NCI-H82 (cell line): ENCODE measurements around the gene NPAS2.
A peak's percentile ranks its signal among the peaks of the same experiment; 100 is the strongest.

Source experiments
- DNase-seq: peaks from one replicate; lab custom pipeline; 2025; lab: John Stamatoyannopoulos, UW

NPAS2 gene

DNA sequence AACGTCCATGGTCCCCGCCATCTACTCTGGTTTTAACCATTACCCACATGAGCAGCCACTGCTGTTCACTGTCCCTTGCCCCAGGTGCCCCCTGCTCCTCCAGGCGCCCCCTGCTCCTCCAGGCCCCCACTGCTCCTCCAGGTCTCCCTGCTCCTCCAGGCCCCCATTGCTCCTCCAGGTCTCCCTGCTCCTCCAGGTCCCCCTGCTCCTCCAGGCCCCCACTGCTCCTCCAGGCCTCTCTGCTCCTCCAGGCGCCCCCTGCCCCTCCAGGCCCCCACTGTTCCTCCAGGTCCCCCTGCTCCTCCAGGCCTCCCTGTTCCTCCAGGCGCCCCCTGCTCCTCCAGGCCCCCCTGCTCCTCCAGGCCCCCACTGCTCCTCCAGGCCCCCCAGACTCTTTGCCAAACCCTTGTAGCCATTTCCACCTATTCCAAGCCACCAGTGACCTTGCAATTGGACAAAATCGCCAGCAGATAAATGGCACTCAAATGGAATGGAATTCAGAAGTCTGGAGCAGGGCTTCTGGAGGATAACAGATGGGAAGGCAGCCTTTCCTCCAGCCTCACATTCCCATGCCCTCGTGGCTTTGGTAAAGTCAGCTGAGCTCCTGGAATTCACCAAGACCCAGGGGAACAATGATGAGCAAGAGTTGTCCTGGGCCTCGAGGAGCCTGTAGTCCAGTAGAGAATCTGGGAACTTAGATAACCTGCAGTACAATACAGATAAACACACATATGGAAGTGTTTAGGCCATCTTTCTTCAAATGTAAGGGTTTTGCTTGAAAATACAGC is 168.9 kb downstream of the NPAS2 start:
- no peak for DNase-seq

DNA sequence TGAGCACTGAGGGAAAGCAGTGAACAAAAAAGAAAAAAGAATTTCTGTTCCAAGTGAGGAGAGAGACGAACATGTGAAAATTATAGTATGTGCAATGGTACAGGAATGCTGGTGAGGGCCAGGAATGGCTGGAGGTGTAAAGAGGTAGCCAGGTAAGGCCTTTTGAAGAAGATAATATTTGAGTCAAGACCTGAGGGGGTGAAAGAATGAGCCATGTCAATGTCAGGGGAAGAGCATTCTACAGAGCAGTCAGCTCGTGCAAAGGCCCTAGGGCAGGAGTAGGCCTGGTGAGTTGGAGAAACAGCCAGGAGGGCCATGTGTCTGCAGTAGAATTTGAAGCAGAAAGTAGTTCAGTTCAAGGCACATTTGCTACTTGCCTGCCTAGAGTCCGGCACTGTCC is 169.7 kb downstream of the NPAS2 start:
- no peak for DNase-seq

DNA sequence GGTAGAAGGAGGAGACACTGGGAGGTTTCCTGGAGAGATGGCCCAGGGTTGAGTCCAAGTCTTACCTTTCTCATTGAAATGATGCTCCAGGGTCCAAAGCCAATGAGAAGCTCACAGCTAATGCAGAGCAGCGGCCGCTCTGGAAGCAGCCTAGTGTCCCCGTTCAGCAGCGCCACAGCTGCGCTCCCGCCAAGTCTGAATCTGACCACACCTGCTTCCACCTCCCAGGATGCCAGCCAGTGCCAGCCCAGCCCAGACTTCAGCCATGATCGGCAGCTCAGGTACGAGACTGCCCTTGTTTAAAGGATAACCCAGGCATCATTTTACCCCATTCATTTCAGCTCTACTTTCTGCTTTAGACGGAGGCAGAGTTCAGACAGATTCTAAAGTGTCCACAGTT is 170.2 kb downstream of the NPAS2 start:
- DNase-seq = no peak

DNA sequence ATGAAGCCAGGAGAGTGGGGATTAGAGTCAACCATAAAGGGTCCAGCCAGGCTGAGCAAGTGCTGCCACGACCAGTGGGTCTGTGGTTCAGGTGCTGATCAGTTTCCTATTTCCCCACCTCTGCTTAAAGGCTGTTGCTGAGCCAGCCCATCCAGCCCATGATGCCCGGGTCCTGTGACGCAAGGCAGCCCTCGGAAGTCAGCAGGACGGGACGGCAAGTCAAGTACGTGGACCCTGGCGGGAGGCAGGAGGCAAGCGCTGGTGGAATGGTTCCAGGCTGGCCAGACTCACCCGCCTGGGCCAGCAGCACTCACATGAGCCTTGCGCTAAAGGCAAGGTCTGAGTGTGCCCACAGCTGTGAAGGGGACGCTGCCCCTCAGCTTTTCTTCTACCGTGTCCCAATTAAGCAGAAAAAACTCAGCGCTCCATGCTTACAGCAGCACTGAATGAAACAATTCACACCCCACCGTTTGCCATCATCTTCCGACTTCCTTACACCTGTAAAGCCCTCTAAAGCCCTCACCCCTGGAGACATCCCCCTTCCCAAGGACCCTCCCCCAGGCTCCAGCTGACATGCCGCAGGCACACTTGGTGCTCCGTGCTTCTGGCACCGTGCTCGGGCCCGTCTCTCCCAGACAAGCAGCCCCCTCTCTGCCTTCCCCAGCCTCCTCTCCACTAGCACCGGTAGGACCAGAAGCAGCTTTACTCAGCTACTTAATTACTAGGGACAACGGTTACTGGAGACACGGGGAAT is 170.9 kb downstream of the NPAS2 start:
- DNase-seq = no peak

DNA sequence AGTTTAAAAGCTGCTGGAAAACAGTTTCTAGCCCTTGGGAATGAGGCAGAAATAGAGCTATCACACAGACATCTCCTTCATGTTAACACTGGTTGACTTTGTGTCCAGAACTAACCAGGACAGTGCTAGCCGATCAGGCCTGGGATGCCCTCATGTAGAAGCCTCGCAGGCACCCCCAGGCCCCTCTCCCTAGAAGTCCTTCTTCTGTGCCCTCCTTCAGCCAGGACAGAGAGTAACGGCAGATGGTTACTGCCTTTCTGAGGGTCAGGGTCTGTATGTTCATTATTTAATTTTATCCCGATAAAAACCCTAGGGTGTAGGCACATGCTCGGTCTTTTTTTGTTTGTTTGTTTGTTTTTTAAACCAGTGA is 171.4 kb downstream of the NPAS2 start:
- no peak for DNase-seq

DNA sequence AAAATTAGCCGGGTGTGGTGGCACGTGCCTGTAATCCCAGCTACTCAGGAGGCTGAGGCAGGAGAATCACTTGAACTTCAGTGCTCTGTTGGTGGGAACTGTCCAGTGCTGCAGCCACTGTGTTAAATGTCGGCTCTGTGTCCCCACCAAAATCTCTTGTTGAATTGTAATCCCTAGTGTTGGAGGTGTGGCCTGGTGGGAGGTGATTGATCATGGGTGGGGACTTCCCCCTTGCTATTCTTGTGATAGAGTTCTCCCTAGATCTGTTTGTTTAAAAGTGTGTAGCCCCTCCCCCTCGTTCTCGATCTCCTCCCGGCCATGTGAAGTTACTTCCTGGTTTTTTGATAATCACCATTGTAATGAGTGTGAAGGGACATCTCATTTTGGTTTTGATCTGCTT is 172.3 kb downstream of the NPAS2 start:
- no peak for DNase-seq

DNA sequence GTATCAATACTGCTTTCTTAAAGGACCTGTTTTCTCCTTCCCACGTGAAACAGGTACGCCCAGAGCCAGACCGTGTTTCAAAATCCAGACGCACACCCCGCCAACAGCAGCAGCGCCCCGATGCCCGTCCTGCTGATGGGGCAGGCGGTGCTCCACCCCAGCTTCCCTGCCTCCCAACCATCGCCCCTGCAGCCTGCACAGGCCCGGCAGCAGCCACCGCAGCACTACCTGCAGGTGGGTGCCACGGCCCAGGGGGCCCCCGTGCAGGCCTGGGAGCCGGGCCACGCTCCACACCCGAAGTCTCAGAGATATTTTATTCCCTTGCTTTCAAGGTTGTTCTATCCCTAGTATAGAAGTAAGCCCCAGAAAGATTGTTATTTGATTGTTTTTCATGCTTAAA is 173.4 kb downstream of the NPAS2 start:
- DNase-seq = no peak

DNA sequence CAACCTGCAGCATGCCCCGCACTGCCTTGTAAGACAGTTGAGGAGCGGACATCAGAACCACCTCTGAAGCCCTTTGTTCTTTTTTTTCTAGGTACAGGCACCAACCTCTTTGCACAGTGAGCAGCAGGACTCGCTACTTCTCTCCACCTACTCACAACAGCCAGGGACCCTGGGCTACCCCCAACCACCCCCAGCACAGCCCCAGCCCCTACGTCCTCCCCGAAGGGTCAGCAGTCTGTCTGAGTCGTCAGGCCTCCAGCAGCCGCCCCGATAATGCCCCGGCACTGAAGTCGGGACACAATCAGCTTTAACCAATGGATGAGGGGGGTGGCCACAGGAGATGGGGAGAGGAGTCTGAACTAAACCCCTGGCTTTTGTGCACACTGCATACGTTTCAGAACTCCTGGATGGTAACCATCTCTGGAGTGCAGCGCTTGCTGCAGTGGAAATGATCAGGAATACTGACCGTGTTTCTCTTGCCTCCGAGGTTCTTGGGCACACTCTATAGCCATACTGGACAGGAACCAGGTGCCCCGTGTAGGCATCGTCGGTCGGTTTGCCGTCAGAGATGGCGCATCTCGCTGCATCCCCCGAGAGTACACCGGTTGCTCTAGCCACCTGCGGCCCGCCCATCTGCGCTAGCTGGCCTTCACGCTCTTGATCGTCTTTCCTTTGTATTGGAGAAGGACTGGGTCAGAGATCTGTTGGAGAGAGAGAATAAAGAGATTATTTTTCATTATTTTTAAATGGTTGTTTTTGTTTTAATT is 175.6 kb downstream of the NPAS2 start:
- no peak for DNase-seq

DNA sequence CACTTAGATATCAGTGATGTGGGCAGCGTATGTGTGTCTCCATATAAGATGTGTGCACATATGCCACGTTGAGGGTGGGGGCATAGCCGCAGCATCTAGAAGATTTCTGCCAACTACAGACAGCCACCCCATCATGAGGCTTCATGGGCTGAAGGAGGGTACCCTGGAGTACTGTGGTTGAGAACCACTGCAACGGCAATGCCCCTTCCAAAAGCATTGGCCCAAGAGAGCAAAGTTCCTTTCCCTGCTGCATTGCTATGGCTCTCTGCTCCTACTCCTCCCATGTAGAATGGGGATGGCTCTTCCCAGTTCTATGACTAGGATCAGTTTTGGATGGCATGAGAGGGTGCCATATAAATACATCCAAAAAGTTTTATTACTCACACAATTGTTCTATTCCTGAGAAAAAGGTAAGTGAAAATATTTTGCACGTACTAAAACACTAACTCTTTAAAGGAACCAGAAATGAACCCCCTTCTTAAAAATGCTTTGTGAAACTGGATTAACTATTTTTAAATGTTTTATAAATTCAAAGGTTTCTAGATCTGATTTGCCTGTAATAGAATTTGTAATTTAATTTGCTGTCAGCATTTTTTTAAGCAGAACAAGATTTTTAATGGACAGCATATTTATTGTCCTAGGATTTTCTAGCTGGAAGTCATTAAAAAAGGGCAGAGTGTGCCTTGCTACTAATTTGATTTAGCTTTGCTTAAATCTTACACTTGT is 177.7 kb downstream of the NPAS2 start:
- no peak for DNase-seq

DNA sequence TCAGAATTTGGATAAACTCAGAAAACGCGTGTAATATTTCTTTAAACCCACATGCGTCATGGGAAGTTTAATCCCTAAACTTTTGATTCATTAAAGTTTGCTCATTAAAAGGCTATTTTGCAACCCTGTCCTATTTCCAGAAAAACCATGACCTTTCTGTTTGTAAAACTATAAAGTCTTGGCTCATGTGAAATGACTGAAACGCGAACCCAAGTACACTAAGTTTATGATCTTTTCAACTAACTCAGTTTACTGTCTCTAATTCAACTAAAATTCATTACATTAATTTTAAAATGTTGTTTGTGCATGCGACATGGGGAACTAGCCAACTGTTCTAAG is 178.3 kb downstream of the NPAS2 start:
- no peak for DNase-seq

DNA sequence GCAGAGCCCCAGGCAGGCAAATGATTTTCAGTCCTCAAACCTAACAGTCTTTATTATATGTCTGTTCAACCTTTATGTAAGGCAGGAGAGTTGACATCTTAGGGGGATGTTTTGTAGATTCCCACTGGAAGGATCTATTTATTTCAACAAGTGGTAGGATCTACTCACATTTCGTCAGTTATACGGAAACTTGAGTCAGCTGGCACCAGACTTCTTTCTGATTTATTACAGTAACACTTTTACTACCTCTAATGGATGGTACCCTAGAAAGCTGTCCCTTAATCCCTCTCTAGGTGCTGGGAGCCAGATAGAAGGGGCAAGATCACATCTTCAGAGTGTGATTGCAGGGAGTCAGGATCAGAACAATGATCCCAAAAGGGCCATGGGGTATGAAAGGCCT is 180.1 kb downstream of the NPAS2 start:
- DNase-seq = no peak

DNA sequence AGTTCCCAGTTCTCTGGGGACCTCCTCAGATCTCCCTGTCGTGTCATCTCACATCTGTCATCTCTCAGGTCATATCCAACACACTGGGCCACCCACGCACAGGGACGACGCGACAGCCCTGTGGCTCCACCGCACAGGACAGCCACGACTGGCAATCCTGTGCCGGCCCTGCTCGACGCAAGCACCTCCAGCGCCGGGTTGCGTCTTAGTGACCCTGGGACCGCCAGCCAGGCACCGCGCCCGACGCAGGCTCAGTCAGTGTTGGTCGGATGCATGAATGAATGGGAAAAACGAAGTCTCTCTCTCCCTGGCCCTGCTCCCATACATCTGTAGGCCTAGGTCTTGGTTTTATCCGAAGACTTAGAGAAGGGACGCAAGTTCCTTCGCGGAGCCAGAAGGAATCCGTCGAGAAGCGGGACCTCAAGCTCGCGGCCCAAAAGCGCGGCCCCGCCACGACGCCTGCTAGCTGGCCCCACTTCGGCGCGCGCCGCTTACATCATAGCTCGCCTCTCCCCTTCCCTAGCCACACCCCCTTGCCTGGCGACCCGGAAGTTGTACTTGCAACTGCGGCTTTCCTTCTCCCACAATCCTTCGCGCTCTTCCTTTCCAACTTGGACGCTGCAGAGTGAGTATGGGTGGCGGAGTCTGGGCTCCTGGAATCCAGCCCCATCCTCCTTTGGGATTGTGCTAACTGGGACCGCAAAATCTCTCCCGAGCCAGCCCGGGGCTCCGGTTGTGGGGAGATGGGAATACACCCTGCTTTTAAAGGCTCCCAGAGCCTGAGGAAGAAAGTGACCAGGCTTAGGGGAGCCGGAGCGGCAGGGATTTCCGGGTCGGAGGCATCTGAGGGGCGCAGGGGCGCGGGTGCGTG is 182.0 kb downstream of the NPAS2 start, which contains the start of gene RPL31:
TSS of gene RPL31 (plus strand) at position 599 of the 871 bp plus-strand sequence. CDS start 413 bp downstream, outside the sequence.
- DNase-seq = peak; percentile 96

DNA sequence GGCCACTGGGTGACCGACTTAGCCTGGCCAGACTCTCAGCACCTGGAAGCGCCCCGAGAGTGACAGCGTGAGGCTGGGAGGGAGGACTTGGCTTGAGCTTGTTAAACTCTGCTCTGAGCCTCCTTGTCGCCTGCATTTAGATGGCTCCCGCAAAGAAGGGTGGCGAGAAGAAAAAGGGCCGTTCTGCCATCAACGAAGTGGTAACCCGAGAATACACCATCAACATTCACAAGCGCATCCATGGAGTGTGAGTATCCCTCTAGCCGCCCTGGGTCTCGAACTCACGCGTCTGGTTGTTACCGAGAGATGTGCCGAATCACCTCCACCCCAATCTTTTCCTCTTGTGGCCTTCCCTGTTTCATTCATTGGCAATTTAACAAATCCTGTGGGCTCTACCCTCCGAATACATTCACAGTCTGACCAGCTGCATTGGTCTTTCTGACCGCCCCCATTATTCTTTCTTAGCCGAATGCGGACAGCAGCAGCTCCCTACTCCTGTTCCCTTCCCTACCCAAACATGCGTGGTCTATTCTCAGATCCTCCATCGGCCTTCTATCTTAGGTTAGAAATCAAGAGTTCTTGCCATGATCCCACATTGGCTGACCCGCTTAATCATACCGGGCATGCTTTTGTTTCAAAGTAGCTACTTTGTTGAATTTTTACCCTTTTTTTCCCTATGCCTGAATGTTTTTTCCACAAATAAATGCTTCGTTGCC is 182.8 kb downstream of the NPAS2 start:
- DNase-seq = peak; percentile 52

DNA sequence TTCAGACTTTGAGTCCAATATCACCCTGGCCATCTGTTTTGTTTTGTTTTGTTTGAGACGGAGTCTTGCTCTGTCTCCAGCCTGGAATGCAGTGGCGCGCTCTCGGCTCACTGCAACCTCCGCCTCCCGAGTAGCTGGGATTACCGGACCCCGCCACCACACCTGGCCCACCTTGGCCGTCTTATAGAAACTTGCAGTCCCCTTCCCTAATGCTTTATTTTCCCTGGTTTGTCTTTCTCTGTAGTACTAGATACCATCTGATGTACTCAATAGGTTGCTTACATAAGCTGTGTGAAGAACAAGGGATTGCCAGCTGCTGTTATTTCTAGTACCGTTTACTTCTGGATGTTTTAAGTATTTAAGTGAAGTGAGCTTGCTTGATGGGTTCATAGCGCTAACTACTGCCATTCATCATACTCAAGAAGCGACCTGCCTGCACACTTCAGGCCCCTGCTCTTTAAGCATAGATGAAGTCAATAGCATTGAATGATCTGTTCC is 183.4 kb downstream of the NPAS2 start:
- DNase-seq = peak; percentile 34

DNA sequence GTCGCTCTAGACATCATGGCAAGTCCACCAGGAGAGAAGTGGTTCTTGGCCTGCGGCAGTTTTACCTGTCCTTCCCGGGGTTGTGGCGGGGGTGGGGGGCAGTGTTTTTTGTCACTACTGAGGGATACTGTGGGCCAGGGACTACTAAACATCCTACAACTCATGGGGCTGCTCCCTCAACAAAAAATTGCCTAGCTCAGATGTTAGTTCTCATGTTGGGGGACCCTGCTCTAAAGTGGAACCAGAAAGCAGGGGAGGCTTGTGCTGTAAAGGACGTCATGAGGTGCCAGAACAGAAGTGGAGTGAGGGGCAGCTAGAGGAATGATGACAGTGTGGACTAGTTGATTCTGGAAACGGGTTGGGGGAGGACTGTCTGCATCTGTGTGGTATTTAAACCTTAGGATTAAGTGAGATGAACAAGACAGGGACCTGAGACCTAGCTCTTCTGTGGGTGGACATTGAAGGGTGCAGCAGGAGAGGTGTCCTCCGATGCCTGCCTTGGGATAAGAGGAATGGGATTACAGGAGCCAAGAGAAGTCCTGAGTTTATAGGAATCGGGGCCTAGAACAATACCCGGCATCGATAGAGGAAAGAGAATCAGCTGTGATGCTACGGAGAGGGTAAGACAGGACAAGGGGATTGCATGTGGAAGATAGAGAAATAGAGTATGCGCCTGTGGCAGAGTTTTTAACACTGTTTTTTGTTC is 184.8 kb downstream of the NPAS2 start:
- DNase-seq = peak; percentile 8

DNA sequence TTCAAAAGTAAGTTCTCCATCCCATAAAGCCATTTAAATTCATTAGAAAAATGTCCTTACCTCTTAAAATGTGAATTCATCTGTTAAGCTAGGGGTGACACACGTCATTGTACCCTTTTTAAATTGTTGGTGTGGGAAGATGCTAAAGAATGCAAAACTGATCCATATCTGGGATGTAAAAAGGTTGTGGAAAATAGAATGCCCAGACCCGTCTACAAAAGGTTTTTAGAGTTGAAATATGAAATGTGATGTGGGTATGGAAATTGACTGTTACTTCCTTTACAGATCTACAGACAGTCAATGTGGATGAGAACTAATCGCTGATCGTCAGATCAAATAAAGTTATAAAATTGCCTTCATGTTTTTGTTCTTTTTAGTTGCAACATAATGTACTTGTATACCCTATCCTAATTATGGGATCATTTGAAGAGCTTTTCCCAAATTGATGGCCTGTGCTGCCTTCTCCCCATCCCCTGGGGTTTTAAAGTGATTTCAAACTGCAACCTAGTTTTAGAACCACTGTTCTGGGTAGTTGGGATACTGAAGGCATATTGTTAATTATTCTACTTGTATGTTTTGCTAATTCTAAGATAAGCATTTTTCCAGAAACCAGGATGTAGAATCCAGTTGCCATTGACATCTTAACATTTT is 186.3 kb downstream of the NPAS2 start:
- DNase-seq = no peak

DNA sequence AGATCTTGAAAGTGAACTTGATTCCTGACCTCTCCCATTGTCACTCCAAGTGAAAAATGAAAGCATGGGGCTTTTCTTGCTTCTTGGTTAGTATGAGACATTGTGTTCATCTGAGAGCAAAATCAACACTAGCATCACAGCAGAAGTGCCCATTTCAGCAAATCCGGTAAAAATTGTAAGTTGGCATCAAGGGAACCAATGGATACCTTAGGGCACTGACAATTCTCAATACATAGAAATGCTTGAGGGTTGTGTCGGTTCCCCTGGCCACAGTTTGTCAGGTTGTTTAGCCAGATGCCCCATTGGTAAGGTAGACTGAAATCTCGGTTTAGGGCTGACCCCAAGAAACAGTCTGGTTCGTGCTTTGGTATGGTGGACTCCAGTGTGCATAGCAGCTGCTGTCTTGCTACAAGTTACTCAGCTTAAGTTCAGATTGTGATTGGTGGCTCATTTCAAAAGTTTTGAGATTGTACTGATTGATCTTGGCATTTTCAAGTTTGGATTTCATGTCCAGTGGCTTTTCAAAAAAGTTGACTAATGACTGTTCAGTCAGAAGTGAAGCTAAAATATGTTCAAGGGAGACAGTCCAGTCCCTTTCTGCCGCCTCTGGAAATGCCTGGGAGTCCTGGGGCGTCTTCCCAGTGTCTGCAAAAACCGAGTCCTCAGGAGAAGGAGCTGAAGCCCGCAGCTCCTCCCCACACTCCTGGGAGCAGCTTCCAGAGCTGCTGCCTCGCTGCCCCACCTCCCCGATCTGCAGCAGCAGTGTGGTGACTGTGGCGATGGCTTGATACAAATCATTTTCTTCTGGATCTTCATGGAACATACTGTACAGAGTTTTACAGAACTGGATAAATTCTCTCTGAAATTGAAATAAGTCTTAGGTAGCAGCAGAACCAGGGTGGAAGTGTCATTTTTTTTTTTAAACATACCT is 187.7 kb downstream of the NPAS2 start:
- no peak for DNase-seq

DNA sequence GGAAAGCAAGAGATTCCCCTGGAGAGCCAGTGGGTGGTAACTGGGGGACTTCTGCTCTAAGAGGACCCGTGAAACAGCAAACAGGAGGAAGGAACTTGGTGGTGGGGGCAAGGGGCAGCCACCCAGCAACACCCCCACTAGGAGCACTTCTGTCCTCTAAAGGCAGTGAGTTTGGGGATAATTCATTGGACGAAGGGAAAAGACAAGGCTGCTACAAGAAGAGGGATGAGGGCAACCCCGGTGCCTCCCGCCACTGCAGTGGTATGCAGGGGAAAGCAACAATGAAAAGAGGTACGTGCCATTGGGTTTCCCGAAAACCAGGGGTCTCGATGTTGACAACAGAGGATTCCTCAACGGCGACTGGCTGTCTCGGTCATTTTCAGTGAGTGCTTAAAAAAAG is 191.2 kb downstream of the NPAS2 start:
- DNase-seq = no peak
